Measurements from ENCODE around the gene LRRC45. TPM values are rescaled to one million over a fixed set of nuclear protein-coding genes. Genes with fewer than 3 reads are reported as not detected.

LRRC45 gene
- total RNA-seq: 12.9 and 13.4 TPM in 2 replicates

DNA sequence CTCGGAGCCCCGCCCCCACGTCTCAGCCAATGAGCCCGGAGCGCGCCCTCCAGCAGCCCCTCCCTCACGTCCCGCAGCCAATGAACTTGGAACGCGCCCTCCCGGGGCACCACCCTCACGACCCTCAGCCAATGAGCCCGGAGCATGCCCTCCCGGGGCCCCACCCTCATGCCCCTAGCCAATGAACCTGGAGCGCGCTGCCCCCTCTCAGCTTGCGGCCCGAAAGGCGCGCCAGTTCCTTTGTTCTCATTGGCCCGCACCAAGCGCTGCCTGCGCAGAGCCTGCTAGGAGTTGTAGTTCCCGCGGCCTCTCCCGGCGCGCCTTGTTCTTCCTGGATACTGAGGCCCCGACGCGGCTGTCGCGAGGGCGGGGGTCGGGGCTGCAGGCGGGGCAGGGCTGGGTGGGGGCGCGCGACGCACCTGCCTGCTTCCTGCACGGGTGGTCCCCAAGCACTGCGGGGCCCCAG, at the start of gene LRRC45:
Gene LRRC45 (plus strand): TSS at position 325 of the 466 bp plus-strand sequence. CDS start 339 bp downstream, outside the sequence.
- peak; percentile 99 for DNase-seq (ENCODE audit: low read depth)
- peak within 1 kb of the TSS; percentile 83 for H3K4me3 ChIP-seq (ENCODE audit: low read depth, low read length)
- TF ChIP-seq, protein P1, sequence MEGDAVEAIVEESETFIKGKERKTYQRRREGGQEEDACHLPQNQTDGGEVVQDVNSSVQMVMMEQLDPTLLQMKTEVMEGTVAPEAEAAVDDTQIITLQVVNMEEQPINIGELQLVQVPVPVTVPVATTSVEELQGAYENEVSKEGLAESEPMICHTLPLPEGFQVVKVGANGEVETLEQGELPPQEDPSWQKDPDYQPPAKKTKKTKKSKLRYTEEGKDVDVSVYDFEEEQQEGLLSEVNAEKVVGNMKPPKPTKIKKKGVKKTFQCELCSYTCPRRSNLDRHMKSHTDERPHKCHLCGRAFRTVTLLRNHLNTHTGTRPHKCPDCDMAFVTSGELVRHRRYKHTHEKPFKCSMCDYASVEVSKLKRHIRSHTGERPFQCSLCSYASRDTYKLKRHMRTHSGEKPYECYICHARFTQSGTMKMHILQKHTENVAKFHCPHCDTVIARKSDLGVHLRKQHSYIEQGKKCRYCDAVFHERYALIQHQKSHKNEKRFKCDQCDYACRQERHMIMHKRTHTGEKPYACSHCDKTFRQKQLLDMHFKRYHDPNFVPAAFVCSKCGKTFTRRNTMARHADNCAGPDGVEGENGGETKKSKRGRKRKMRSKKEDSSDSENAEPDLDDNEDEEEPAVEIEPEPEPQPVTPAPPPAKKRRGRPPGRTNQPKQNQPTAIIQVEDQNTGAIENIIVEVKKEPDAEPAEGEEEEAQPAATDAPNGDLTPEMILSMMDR (IDR thresholded peaks at IDR 0.05; ENCODE audit: insufficient read depth, low read depth, low read length): no peak

DNA sequence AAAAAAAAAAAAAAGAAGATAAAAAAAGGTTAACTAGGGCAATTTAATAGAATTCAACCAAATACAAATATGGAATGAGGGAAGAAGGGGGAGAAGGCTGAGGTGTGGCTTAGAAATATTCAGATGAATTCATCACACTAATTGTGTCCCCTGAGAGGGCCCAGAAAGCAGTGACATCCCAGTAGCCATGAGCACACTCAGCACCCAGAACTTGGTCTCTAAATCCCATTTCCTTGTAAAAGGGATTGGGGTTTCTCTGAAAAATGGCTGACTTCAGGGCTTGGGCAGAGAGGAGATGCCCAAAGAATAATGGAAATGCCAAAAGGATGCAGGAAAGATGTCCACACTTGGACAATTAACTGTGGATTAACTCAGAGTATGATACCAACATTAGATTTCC, 49.7 kb upstream of the LRRC45 start:
- no peak for DNase-seq (ENCODE audit: low read depth)
- TF ChIP-seq, protein P1 (IDR thresholded peaks at IDR 0.05; ENCODE audit: insufficient read depth, low read depth, low read length): no peak
- no peak overlapping the region for H3K4me3 ChIP-seq (ENCODE audit: low read depth, low read length)

DNA sequence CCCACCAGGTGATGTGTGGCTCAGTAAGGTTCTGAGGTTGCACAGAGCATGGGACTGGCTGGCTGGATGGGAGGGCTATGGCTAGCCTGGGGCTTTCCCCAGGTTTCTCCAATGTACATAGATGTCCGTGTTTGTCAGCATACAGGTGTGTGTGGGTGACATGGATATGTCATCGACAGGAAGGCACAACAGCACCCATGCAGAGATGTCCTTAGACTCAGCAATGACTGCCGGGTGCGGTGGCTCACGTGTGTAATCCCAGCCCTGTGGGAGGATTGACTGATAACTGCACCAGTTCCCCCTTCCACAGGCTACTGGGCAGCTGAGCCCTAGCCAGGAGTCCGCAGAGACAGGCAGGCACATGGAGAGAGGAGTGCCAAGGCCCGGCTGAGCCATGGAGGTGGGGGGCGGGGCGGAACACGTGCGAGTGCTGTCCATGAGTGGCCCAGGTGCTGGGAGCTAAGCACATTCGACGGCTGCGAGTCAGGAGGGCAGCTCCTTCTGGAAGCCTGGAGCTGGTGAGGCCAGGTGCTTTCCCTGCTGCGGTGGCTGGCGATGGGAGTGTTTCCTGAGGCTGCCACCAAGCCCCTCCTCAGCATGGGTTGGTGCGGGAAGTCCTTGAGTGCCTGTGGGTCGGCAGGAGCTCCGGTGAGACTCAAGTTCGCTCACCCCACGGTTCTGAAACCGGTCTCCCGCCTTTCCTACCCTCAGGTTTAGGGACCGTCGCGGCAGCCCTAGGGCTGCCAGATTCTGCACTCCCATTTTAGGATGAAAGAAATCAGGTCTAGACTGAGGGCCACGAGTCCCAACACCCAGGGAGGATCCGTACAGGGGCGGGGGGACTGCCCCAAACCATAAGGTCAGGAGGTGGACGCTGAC, 46.5 kb upstream of the LRRC45 start:
- TF ChIP-seq, protein P1 (IDR thresholded peaks at IDR 0.05; ENCODE audit: insufficient read depth, low read depth, low read length): no peak
- peak overlapping the region; percentile 84 for H3K4me3 ChIP-seq (ENCODE audit: low read depth, low read length)
- no peak for DNase-seq (ENCODE audit: low read depth)

DNA sequence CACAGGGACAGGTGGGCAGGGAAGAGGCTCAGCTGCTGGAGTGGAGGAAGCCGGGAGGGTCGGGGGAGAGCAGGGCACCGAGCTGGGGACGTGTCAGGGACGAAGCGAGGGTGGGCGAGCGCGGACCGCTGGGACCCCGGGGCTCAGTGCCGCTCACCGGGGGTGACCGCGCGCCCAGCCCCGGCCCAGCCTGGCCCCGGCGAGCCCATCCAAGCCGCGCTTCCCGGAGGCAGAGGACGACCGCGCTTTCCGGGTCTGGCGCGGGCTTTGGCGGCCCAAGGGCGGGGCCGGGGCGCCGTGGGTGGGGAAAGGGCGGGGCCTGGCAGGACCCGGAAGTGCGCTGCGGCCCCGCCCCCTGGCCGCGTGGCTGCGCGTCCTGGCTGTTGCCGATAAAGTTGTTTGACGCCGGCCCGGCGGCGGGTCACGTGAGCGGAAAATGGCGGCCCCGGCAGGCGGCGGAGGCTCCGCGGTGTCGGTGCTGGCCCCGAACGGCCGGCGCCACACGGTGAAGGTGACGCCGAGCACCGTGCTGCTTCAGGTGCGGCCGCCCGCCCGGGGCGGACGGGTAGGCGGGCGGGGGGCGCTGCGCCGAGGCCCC, 45.8 kb upstream of the LRRC45 start, which contains the start of gene ASPSCR1:
Gene ASPSCR1 (plus strand): TSS at position 419 of the 598 bp plus-strand sequence. CDS start 18 bp downstream, at position 437.
- TF ChIP-seq, protein P1 (IDR thresholded peaks at IDR 0.05; ENCODE audit: insufficient read depth, low read depth, low read length): no peak
- DNase-seq (ENCODE audit: low read depth): peak; percentile 92
- H3K4me3 ChIP-seq (ENCODE audit: low read depth, low read length): peak within 1 kb of the TSS; percentile 84

DNA sequence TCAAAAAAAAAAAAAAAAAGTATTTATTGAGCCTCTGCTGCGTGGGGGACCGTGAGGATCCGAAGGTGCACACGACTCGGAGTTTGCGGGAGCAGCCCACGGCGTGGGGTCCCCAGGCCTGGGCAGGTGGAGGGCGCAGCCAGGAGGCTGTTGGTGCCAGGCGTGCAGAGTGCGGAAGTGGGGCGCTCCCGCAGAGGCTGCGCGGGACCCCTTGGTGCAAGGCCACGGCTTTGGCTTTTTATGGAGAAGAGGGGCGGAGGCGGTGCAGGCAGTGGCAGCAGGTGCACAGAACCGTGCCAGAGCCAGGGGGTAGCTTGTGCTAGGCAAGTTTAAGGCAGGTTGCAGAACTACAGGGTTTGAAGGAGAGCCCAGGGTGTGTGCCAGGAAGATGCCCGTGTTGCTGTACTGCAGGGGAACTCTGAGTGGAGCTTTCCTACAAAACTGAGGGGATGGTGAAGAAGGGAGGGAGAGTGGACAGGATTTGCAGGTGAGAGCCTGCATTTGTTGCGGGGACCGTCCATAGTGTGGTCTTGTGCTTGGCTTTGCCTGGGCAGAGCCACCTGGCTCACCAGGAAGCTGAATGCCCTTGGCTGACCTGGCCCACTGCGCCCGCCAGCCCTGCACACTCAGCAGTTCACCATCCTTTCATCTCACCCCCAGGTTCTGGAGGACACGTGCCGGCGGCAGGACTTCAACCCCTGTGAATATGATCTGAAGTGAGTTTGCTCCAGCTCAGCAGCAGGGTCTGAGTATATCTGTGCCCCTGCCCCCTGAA, 44.4 kb upstream of the LRRC45 start:
- DNase-seq (ENCODE audit: low read depth): no peak
- peak overlapping the region; percentile 84 for H3K4me3 ChIP-seq (ENCODE audit: low read depth, low read length)
- TF ChIP-seq, protein P1 (IDR thresholded peaks at IDR 0.05; ENCODE audit: insufficient read depth, low read depth, low read length): no peak

DNA sequence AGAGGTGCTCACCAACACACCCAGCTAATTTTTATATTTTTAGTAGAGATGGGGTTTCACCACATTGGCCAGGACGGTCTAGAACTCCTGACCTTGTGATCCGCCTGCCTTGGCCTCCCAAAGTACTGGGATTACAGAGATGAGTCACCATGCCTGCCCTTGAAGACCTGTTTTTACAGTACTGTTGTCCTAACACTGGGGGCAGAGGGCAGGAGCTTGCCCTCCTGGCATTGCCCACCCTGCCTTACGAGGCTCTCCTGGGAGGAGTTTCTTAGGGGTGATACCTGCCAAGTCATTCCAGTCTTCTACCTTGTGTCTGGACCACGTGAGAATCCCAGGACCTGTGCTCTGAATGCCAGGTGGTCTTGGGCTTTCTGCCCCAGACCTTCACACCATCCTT, 43.0 kb upstream of the LRRC45 start:
- no peak for DNase-seq (ENCODE audit: low read depth)
- TF ChIP-seq, protein P1 (IDR thresholded peaks at IDR 0.05; ENCODE audit: insufficient read depth, low read depth, low read length): no peak
- no peak overlapping the region for H3K4me3 ChIP-seq (ENCODE audit: low read depth, low read length)
